SK-N-SH (cell line): Measurements from ENCODE around the gene ATRAID. TPM values are rescaled to one million over a fixed set of nuclear protein-coding genes. Genes with fewer than 3 reads are reported as not detected.

Experiments used
- CTCF ChIA-PET: fragments of 300-600, 350-600 bp; formaldehyde crosslinking; extraction: SDS; loops from one replicate; lab custom pipeline; 2021; lab: Yijun Ruan, JAX
- POLR2A ChIA-PET: fragments of 350-600 bp; sonication (Branson Sonifier 250); formaldehyde crosslinking; extraction: SDS; loops from one replicate; lab custom pipeline; 2020; ENCODE audit warnings: antibody characterized with exemption, inconsistent platforms; lab: Yijun Ruan, JAX
- DNase-seq: peaks from one replicate; pipeline ENCODE4 v3.0.0; 2012
- H2AFZ ChIP-seq: fragments of 200-600 bp; sonication (generic); 2 replicates; pipeline ENCODE4 v1.8.1; 2016; ENCODE audit warnings: antibody characterized with exemption, mild to moderate bottlenecking, low read depth
- H3F3A ChIP-seq: fragments of 200-600 bp; sonication (generic); replicated peaks from 2 replicates; pipeline ENCODE3; 2016; ENCODE audit warnings: antibody characterized with exemption, mild to moderate bottlenecking; ENCODE audit not compliant: insufficient read depth
- H3K27ac ChIP-seq, 2 experiments: fragments of 200-500 bp in 1 of 2; fragments of 200-600 bp in 1 of 2; sonication (Bioruptor generic) in 1 of 2; sonication (generic), shearing (Covaris generic) in 1 of 2; 2 replicates each; pipeline versions ENCODE4 v1.5.1 to v1.6.1; 2014 to 2016; ENCODE audit warnings: low read depth in 2 of 2, inconsistent platforms in 1 of 2, low read length in 1 of 2, mild to moderate bottlenecking in 1 of 2, mixed read lengths in 1 of 2
- H3K27me3 ChIP-seq: fragments of 200-600 bp; sonication (generic), shearing (Covaris generic); 2 replicates; pipeline ENCODE4 v1.6.1; 2016; ENCODE audit warnings: mixed run types; ENCODE audit not compliant: insufficient read depth
- H3K36me3 ChIP-seq, 2 experiments: fragments of 200-500 bp in 1 of 2; fragments of 200-600 bp in 1 of 2; sonication (Bioruptor generic) in 1 of 2; sonication (generic) in 1 of 2; replicated peaks in 1 of 2; 2 replicates each; pipeline versions ENCODE3 to v1.5.1; 2014 to 2016; ENCODE audit warnings: low read length in 1 of 2, mild to moderate bottlenecking in 1 of 2; ENCODE audit not compliant: insufficient read depth in 2 of 2, control insufficient read depth in 1 of 2
- H3K4me1 ChIP-seq, 2 experiments: fragments of 200-500 bp in 1 of 2; fragments of 200-600 bp in 1 of 2; sonication (Bioruptor generic) in 1 of 2; sonication (generic), shearing (Covaris generic) in 1 of 2; 2 replicates each; pipeline versions ENCODE4 v1.5.1 to v1.6.1; 2014 to 2016; ENCODE audit warnings: low read depth in 1 of 2, low read length in 1 of 2, mixed run types in 1 of 2; ENCODE audit not compliant: insufficient read depth in 2 of 2, control insufficient read depth in 1 of 2
- H3K4me2 ChIP-seq: fragments of 200-600 bp; sonication (generic), shearing (Covaris generic); 2 replicates; pipeline ENCODE4 v1.6.1; 2017; ENCODE audit warnings: mixed run types
- H3K4me3 ChIP-seq, 2 experiments: fragments of 200-500 bp in 1 of 2; fragments of 200-600 bp in 1 of 2; sonication (Bioruptor generic) in 1 of 2; sonication (generic), shearing (Covaris generic) in 1 of 2; 2 replicates each; pipeline versions ENCODE4 v1.5.1 to v1.8.1; 2014 to 2016; ENCODE audit warnings: low read depth in 2 of 2, inconsistent platforms in 1 of 2, low read length in 1 of 2, mild to moderate bottlenecking in 1 of 2, mixed read lengths in 1 of 2, moderate library complexity in 1 of 2
- H3K79me2 ChIP-seq: fragments of 200-600 bp; sonication (generic); 2 replicates; pipeline ENCODE4 v1.8.1; 2017; ENCODE audit warnings: mild to moderate bottlenecking; ENCODE audit not compliant: insufficient read depth
- H3K9ac ChIP-seq: fragments of 200-600 bp; sonication (generic); 2 replicates; pipeline ENCODE4 v1.6.1; 2017; ENCODE audit warnings: mixed run types
- H3K9me2 ChIP-seq: fragments of 200-600 bp; sonication (generic); 2 replicates; pipeline ENCODE4 v1.6.1; 2017; ENCODE audit warnings: mixed run types
- H3K9me3 ChIP-seq: fragments of 200-600 bp; sonication (generic); 2 replicates; pipeline ENCODE4 v1.6.1; 2017; ENCODE audit warnings: mixed run types, mild to moderate bottlenecking, moderate library complexity
- H4K20me1 ChIP-seq: fragments of 200-600 bp; sonication (generic); 2 replicates; pipeline ENCODE4 v1.6.1; 2017; ENCODE audit warnings: mild to moderate bottlenecking, mixed run types; ENCODE audit not compliant: insufficient read depth
- CHD2 ChIP-seq: fragments of 150-350 bp; IDR thresholded peaks from 2 replicates; pipeline ENCODE4 v1.6.1; 2018; ENCODE audit warnings: low read length; ENCODE audit not compliant: partially characterized antibody
- ELF1 ChIP-seq: IDR thresholded peaks from 2 replicates; pipeline ENCODE4 v1.4.0; 2012
- EP300 ChIP-seq, 2 experiments: IDR thresholded peaks; 2 replicates each; pipeline versions ENCODE4 v1.4.0 to v1.6.1; 2012; ENCODE audit warnings: borderline replicate concordance in 1 of 2, low read depth in 1 of 2, low read length in 1 of 2
- FOSL2 ChIP-seq: IDR thresholded peaks from 2 replicates; pipeline ENCODE4 v1.4.0; 2012; ENCODE audit warnings: low read depth, mild to moderate bottlenecking, moderate library complexity, borderline replicate concordance
- MEF2A ChIP-seq: IDR thresholded peaks from 2 replicates; pipeline ENCODE4 v1.4.0; 2012; ENCODE audit warnings: low read depth, borderline replicate concordance
- MXI1 ChIP-seq: IDR thresholded peaks from 2 replicates; pipeline ENCODE4 v1.6.1; 2012; ENCODE audit warnings: mild to moderate bottlenecking, low read depth, low read length, improper control_type of control experiment
- NFIC ChIP-seq: IDR thresholded peaks from 2 replicates; pipeline ENCODE4 v1.4.0; 2012; ENCODE audit warnings: borderline replicate concordance
- POLR2AphosphoS5 ChIP-seq: IDR thresholded peaks from 2 replicates; pipeline ENCODE4 v1.6.1; 2012; ENCODE audit warnings: low read depth, low read length
- RAD21 ChIP-seq: IDR thresholded peaks from 2 replicates; pipeline ENCODE4 v1.6.1; 2012; ENCODE audit warnings: mild to moderate bottlenecking, low read length
- RFX5 ChIP-seq: IDR thresholded peaks from 2 replicates; pipeline ENCODE4 v1.6.1; 2012; ENCODE audit warnings: mild to moderate bottlenecking, improper control_type of control experiment, low read length
- RXRA ChIP-seq: IDR thresholded peaks from 2 replicates; pipeline ENCODE4 v1.4.0; 2012; ENCODE audit warnings: low read depth, mild to moderate bottlenecking, borderline replicate concordance
- SIN3A ChIP-seq: IDR thresholded peaks from 2 replicates; pipeline ENCODE4 v1.6.1; 2012; ENCODE audit warnings: low read depth, mild to moderate bottlenecking, low read length, moderate library complexity, borderline replicate concordance
- SMC3 ChIP-seq: IDR thresholded peaks from 2 replicates; pipeline ENCODE4 v1.6.1; 2012; ENCODE audit warnings: low read depth, low read length, improper control_type of control experiment
- TEAD4 ChIP-seq: IDR thresholded peaks from 2 replicates; pipeline ENCODE4 v1.4.0; 2012; ENCODE audit warnings: mild to moderate bottlenecking, borderline replicate concordance; ENCODE audit not compliant: insufficient read depth
- WGBS: methylation state at CpG from one replicate; pipeline ENCODE4 v1.1.6; 2017; ENCODE audit warnings: low lambda C conversion rate; 5-methylcytosine and 5-hydroxymethylcytosine counted together
- polyA plus RNA-seq, 3 experiments: library from polyadenylated mRNA; depleted of rRNA; stranded (reverse); fragments of >200 nt; gene quantifications; 2 replicates each; pipeline ENCODE4 v1.2.3, GENCODE V29; 2012
- TF ChIP-seq, protein P1 (sequence below): IDR thresholded peaks from 2 replicates; pipeline ENCODE4 v1.4.0; 2012; ENCODE audit warnings: low read depth
- TF ChIP-seq, protein P2 (sequence below): IDR thresholded peaks from 2 replicates; pipeline ENCODE4 v1.6.1; 2012; ENCODE audit warnings: mild to moderate bottlenecking, low read depth, low read length, moderate library complexity
- TF ChIP-seq, protein P3 (sequence below): IDR thresholded peaks from 2 replicates; pipeline ENCODE4 v1.4.0; 2012; ENCODE audit warnings: low read depth, borderline replicate concordance
- TF ChIP-seq, protein P4 (sequence below): IDR thresholded peaks from 2 replicates; pipeline ENCODE4; 2012
- TF ChIP-seq, protein P5 (sequence below): IDR thresholded peaks from 2 replicates; pipeline ENCODE4 v1.4.0; 2012; ENCODE audit warnings: low read depth, borderline replicate concordance
- TF ChIP-seq, protein P6 (sequence below): fragments of 150-350 bp; IDR thresholded peaks from 2 replicates; pipeline ENCODE4 v1.6.1; 2017; ENCODE audit warnings: antibody characterized with exemption, low read length, low read depth, borderline replicate concordance

Gene ATRAID
- polyA plus RNA-seq, 1 of the 3 experiments (the other 2 are of a cell fraction), result 289 TPM

DNA sequence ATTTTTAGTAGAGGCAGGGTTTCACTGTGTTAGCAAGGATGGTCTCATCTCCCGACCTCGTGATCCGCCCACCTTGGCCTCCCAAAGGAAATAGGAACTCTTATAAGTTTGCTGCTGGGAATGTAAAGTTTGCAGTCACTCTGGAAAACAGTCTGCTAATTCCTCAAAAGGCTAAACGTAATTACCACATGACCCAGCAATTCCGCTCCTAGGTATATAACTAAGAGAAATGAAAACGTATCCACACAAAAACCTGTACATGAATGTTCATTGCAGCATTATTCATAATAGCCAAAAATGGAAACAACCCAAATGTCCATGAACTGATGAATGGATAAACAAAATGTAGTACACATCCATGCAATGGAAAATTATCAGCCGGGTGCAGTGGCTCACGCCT, 21.9 kb upstream of the ATRAID start (continued):
- TF ChIP-seq, protein P1, sequence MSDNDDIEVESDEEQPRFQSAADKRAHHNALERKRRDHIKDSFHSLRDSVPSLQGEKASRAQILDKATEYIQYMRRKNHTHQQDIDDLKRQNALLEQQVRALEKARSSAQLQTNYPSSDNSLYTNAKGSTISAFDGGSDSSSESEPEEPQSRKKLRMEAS, result no peak

DNA sequence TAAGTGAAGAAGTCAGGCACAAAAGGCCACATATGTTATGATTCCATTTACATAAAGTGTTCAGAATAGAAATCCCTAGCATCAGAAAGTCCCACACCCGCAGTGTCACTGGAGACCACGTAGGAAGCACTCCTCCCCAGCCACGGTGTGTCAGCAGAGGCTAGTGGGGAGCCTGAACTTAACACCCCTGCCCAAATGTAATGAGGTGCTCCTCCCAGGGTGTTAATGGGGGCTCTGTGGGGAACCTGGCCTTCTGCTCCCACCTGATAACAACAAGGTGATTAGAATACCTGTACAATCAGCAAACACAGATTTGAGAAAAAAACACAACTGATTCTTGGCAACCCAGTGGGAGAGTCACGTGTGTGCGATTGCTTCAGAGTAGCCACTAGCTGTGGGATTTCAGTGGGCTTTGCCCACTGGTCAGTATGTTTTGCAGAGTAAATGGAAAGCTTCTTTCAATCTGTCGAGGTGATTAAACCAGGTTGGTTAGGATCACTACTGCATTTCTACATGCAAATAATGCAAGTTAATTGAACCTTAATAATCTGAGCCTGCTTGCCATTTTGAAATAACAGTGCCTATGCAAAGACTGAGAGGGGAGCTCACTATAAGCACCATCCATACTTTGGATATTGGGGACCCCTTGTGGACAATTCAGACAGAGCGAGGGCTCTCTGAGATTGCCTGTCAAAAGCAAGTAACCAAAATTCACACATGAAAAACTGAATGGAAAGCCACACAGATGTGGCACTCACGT, 20.6 kb upstream of the ATRAID start:
- no peaks in the 10 kb centered on the region for H3K27me3 ChIP-seq
- H3K36me3 ChIP-seq, result no peaks in the 10 kb centered on the region
- WGBS, result 36% methylated on average over 8 of the region's 8 CpGs
- H3F3A ChIP-seq, result no peaks in the 10 kb centered on the region
- H3K27ac ChIP-seq, result no peak overlapping the region
- ChIA-PET CTCF (interaction anchor here (0.5 to 4.4 kb wide), 59 partner anchors 8 to 346 kb away, joined by 3 to 131 read pairs (median 6); partner anchors contain the start of genes ABHD1, ATRAID, CAD and CGREF1), POLR2A (interaction anchor here (1.0 to 1.2 kb wide), 4 partner anchors 57 to 104 kb away, joined by 3 to 6 read pairs (median 4); partner anchors contain the start of genes KHK and PREB)
- H2AFZ ChIP-seq, result no peak overlapping the region
- H3K4me2 ChIP-seq, result no peak overlapping the region
- no peaks in the 10 kb centered on the region for H3K4me1 ChIP-seq
- no peak overlapping the region for H3K4me3 ChIP-seq
- no peaks in the 10 kb centered on the region for H3K9me3 ChIP-seq
- no peaks in the 10 kb centered on the region for H3K9me2 ChIP-seq
- peak; percentile 84 for DNase-seq
- no peak overlapping the region for H3K9ac ChIP-seq
- H4K20me1 ChIP-seq, result no peaks in the 10 kb centered on the region
- H3K79me2 ChIP-seq, result no peaks in the 10 kb centered on the region
- peak; percentile 98 for TF ChIP-seq RAD21
- no peak for TF ChIP-seq ELF1
- TF ChIP-seq SMC3, result peak; percentile 97
- TF ChIP-seq, protein P2, sequence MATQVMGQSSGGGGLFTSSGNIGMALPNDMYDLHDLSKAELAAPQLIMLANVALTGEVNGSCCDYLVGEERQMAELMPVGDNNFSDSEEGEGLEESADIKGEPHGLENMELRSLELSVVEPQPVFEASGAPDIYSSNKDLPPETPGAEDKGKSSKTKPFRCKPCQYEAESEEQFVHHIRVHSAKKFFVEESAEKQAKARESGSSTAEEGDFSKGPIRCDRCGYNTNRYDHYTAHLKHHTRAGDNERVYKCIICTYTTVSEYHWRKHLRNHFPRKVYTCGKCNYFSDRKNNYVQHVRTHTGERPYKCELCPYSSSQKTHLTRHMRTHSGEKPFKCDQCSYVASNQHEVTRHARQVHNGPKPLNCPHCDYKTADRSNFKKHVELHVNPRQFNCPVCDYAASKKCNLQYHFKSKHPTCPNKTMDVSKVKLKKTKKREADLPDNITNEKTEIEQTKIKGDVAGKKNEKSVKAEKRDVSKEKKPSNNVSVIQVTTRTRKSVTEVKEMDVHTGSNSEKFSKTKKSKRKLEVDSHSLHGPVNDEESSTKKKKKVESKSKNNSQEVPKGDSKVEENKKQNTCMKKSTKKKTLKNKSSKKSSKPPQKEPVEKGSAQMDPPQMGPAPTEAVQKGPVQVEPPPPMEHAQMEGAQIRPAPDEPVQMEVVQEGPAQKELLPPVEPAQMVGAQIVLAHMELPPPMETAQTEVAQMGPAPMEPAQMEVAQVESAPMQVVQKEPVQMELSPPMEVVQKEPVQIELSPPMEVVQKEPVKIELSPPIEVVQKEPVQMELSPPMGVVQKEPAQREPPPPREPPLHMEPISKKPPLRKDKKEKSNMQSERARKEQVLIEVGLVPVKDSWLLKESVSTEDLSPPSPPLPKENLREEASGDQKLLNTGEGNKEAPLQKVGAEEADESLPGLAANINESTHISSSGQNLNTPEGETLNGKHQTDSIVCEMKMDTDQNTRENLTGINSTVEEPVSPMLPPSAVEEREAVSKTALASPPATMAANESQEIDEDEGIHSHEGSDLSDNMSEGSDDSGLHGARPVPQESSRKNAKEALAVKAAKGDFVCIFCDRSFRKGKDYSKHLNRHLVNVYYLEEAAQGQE, result no peak
- no peak for TF ChIP-seq POLR2AphosphoS5
- TF ChIP-seq MEF2A, result no peak
- TF ChIP-seq, protein P1, result no peak
- TF ChIP-seq, protein P3, sequence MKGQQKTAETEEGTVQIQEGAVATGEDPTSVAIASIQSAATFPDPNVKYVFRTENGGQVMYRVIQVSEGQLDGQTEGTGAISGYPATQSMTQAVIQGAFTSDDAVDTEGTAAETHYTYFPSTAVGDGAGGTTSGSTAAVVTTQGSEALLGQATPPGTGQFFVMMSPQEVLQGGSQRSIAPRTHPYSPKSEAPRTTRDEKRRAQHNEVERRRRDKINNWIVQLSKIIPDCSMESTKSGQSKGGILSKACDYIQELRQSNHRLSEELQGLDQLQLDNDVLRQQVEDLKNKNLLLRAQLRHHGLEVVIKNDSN, result no peak
- no peak for TF ChIP-seq FOSL2
- TF ChIP-seq, protein P4, sequence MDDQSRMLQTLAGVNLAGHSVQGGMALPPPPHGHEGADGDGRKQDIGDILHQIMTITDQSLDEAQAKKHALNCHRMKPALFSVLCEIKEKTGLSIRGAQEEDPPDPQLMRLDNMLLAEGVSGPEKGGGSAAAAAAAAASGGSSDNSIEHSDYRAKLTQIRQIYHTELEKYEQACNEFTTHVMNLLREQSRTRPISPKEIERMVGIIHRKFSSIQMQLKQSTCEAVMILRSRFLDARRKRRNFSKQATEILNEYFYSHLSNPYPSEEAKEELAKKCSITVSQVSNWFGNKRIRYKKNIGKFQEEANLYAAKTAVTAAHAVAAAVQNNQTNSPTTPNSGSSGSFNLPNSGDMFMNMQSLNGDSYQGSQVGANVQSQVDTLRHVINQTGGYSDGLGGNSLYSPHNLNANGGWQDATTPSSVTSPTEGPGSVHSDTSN, result no peak
- TF ChIP-seq, protein P5, sequence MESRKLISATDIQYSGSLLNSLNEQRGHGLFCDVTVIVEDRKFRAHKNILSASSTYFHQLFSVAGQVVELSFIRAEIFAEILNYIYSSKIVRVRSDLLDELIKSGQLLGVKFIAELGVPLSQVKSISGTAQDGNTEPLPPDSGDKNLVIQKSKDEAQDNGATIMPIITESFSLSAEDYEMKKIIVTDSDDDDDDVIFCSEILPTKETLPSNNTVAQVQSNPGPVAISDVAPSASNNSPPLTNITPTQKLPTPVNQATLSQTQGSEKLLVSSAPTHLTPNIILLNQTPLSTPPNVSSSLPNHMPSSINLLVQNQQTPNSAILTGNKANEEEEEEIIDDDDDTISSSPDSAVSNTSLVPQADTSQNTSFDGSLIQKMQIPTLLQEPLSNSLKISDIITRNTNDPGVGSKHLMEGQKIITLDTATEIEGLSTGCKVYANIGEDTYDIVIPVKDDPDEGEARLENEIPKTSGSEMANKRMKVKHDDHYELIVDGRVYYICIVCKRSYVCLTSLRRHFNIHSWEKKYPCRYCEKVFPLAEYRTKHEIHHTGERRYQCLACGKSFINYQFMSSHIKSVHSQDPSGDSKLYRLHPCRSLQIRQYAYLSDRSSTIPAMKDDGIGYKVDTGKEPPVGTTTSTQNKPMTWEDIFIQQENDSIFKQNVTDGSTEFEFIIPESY, result no peak
- TF ChIP-seq EP300 (IDR thresholded peaks at IDR 0.05; ENCODE audit: borderline replicate concordance in 1 of 2, low read depth in 1 of 2, low read length in 1 of 2), result 0 out of 4 replicates have a peak, but pooled peaks of 1 of the 2 experiments have one; percentile 20
- TF ChIP-seq RFX5, result peak; percentile 44; the same call in 1 of the 2 replicates
- TF ChIP-seq MXI1, result peak; percentile 79
- no peak for TF ChIP-seq RXRA
- no peak for TF ChIP-seq TEAD4
- no peak for TF ChIP-seq NFIC
- TF ChIP-seq CHD2, result no peak
- 0 out of 2 replicates have a peak, but pooled peaks have one; percentile 53 for TF ChIP-seq SIN3A
- TF ChIP-seq, protein P6, sequence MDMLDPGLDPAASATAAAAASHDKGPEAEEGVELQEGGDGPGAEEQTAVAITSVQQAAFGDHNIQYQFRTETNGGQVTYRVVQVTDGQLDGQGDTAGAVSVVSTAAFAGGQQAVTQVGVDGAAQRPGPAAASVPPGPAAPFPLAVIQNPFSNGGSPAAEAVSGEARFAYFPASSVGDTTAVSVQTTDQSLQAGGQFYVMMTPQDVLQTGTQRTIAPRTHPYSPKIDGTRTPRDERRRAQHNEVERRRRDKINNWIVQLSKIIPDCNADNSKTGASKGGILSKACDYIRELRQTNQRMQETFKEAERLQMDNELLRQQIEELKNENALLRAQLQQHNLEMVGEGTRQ, result no peak
